Hematopoietic multipotent progenitor cell treated with erythropoietin and hydrocortisone succinate and interleukin-3 and kit ligand, for 4 days (in vitro differentiated cells): Measurements from ENCODE around the gene ADAP2.
"Not testable (repeated sequence)": the region's sequence is repeated elsewhere in the genome, so short reads cannot be mapped to it uniquely, and the experiment has no call there.

Experiments
- DNase-seq: peaks from one replicate; pipeline ENCODE4 v3.0.0-alpha.2; 2015

ADAP2 gene, protein sequence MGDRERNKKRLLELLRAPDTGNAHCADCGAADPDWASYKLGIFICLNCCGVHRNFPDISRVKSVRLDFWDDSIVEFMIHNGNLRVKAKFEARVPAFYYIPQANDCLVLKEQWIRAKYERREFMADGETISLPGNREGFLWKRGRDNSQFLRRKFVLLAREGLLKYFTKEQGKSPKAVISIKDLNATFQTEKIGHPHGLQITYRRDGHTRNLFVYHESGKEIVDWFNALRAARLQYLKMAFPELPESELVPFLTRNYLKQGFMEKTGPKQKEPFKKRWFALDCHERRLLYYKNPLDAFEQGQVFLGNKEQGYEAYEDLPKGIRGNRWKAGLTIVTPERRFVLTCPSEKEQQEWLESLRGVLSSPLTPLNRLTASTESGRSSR

DNA sequence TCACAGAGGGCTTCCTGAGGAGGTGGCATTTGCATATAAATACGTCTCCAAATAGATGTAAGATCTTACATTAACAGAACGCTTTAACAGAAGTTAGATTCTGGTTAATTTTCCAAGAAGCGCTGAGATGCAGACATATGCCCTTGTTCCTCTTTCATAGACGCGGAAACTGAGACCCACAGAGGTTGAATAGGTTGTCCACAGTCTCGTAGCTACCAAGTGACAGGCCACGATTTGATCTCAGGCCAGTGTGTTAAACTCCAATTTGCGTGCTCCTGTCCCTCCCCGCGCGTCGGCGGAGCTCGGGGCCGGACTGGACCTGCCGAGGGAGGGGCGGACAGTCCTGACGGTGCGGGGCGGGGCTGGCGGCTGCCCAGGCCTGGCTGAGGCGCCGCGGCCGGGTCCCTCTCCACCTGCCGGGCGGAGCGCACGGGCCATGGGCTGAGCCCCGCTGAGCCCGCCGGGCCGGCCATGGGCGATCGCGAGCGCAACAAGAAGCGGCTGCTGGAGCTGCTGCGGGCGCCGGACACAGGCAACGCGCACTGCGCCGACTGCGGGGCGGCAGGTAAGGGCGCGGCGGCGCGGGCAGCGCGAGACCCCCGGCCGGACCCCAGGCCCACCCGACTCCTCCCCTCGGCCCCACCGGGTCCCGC, at the start of gene ADAP2:
TSS of gene ADAP2 (plus strand) at position 402 of the 653 bp plus-strand sequence. CDS start at position 472, 70 bp downstream.
- DNase-seq, result peak; percentile 63

DNA sequence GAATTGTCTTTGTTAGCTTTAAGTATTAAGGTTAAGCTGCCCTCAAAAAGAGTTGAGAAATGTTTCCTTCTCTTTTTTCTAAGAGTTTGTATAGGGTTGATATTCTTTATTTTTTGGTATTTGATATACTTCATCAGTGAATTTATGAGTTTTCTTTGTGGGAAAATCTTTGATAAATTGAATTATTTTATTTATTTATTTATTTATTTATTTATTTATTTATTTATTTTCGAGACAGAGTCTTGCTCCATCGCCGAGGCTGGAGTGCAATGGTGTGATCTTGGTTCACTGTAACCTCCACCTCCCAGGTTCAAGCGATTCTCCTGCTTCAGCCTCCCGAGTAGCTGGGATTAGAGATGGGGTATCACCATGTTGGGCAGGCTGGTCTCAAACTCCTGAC, 35.6 kb upstream of the ADAP2 start:
- DNase-seq, result no peak

DNA sequence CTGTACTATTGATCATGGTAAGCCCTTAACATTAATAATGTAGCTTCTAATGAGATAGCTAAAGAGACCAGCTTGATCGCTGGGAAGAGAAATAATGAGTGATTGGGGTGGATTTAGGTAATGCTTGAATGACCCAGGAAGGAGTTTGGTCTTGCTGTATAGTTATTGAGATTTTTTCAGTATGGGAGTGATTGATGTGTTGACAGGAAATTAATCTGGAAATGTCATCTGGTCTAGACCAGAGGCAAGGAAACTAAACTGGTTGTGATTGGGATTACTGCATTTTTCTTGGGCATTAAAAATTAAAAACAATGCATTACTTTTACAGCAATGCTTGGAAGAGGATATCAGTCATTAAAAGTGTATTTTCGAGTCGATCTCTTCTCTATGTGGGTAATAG, 27.5 kb upstream of the ADAP2 start:
- no peak for DNase-seq

DNA sequence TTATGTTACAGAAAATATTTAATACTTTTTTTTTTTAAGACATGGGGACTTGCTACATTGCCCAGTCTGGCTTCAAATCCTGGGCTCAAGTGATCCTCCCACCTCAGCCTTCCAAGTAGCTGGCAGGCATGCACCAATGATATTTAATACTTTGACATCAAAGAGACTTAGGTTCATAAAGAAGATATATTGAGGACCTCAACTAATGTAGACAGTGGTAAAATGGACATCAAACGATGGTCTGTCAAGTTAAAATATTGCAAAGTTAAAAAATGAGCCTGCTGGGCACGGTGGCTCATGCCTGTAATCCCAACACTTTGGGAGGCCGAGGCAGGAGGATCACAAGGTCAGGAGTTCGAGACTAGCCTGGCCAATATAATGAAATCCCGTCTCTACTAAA, 24.4 kb upstream of the ADAP2 start:
- no peak for DNase-seq

DNA sequence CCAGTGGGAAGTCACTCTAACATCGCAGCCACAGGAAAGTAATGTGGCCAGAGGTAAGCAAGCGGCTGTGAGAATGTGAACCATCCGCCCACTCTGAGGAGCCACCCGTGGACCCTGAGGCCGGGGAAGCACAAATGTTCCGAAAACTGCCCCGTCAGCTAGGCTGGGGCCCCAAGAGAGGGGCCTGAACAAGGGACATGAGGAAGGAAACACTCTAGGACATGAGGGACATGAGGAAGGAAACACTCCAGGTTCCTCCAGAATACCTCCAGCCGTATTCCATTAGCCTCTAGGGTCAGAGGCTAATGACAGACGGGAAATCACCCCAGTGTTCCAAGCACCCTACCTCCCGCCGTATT, 16.0 kb upstream of the ADAP2 start:
- peak; percentile 27 for DNase-seq

DNA sequence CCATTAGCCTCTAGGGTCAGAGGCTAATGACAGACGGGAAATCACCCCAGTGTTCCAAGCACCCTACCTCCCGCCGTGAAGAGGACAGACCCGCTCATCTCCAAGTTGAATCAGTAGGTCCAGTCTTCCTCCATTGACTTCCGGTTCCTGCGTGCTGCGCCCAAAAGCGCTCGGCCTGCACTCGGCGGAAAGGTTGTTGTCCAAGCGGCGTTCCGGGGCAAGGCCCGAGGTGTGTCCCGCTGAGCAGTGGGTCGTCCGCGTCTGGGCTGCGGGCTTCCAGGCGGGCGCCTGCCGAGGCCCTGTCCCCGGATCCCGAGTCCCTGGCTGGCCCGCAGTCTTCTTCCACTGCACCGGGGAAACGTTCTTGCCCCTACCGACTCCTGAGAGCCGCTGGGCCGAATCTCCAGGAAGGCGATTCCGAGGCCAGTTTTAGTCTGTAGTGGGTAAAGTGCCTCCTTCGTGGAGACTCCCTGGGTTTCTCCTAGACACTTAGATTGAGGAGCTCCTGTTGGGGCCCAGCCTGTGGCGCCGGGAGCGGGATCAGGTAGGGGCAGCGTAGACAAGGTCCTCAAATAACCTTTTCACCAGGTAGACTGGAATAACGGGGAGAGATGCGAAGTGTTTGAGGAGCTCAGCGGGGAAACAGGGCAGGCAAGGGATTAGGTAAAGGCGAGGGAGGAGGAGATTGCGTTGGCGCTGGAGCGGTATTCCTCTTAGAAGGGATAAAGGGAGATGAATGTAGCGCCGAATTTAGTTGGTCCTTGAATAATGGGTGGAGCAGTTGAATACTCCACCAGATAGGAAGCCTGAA, 15.4 kb upstream of the ADAP2 start, which contains the start of gene TEFM:
TSS of gene TEFM (minus strand) at position 138 of the 811 bp plus-strand sequence. CDS start at position 98, 40 bp downstream.
- peak; percentile 95 for DNase-seq

DNA sequence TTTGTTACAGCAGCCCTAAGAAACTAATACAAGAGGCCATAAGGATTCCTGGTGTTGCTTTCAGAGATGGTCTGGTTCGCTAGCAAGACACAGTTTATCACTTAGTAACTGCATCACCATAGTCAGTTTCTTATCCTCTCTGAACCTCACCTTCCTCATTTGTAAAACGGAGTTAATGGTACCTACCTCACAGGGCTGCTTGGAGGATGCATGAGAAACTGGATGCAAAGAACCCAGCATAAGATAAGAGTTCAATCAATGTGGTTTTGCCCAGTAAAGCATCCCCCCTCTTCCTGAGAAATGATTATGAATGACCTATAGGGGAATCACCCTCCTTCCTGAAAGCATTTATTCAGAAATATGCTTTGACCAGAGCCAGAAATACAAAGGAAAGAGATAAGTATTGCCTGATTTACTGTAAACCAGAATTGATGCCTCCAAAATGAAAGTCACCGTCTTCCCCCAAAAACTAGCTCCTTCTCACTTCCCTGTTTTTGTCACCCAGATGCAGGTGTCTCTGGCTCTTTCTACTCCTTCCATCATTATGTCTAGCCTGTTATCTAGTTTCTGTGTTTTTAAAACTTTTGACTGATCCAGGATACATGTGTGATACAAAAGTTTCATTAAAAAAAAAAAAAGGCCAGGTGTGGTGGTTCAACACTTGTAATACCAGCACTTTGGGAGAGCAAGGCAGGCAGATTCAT, 12.9 kb upstream of the ADAP2 start:
- no peak for DNase-seq

DNA sequence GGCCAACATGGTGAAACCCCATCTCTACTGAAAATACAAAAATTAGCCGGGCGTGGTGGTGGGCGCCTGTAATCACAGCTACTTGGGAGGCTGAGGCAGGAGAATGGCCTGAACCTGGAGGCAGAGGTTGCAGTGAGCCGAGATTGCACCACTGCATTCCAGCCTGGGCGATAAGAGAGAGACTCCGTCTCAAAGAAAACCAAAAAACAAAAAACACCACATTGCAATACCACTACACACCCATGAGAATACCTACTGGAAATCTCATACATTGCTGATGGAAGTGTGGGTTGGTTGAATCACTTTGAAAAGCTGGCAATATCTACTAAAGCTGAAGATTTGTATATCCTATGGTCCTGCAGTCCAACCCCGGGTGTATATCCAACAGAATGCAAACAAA, 11.6 kb upstream of the ADAP2 start:
- DNase-seq, result not testable (repeated sequence)

DNA sequence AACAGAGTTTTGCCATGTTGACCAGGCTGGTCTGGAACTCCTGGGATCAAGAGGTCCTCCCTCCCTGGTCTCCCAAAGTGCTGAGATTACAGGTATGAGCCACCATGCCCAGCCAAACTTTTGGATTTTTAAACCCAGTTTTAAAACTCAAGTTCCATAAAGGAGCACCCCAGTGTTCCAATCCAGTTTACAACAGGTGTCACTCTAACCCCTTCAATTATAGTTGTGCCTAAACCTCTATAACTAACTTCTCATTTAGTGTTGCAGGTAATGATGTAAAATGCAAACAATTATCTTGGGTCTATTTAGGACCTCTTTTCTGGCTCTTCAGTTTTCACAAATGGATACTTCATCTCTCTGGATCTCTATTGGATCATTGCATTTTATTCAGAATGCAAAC, 7.8 kb upstream of the ADAP2 start:
- DNase-seq, result no peak

DNA sequence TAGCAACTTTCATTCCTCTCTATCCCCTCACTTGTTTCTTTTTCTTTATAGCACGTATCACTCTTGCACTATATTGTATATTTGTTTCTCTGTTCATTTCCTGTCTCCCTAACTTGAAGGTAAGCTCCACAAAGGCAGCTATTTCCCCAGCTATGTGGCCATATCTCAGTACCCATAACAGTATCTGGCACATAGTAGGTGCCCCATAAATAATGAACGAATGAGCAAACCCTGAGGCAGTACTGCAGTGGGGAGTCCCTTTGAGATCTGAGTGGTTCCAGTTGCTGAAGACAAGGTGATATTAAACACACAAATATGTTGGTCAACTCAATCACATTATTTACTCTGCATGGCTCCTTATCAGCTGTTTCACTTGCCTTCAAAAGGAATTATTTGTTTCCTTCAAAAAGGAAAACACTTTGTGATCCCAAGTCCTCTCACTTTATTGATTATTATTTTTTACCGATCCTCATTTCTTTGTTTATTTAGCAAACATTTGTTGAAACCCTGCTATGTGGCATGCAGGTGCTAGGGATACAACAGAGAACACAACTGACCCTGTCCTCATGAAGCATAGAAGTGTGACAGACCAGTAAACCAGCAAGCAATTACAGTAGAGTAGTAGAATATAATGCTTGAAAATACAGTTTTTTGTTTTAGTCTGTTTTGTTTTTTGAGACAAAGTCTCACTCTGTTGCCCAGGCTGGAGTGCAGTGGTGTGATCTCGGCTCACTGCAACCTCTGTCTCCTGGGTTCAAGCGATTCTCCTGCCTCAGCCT, 5.7 kb upstream of the ADAP2 start:
- no peak for DNase-seq

DNA sequence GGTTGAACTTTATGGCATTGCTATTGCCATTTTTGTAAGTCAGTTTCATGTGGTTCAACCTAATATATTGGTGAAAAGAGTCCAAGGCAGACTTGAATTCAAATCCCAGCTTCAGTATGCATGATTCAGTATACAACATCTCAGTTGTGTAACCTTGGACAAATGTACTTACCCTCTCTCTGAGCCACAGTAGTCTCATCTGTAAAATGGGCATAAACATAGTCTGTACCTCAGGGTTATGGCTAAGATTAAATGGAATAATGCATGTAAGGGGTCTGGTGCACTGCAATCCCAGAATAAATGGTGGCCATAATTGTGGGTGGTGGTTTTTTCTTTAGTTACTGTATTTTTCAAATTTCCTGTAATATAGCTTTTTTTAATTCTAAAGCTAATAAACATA, 4.7 kb upstream of the ADAP2 start:
- DNase-seq, result no peak

DNA sequence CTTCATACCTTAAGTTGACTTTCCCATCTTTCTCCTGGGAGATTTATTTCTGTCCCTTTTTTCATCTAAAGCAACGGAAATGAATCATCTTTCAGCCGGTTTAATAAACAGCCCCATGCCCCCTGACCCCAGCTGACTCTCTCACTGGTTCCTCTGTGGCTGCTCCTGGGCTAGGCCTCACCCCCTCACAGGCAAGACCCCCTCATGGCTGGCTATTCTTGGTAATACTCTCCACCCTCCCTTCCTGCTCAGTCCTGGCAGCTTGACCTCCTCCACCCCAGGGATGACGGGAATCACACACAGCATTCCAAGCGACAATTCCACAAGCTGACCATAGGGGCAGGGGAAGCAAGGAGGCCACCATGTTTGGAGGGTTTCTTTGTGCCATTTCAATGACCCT, 1.5 kb upstream of the ADAP2 start:
- no peak for DNase-seq

DNA sequence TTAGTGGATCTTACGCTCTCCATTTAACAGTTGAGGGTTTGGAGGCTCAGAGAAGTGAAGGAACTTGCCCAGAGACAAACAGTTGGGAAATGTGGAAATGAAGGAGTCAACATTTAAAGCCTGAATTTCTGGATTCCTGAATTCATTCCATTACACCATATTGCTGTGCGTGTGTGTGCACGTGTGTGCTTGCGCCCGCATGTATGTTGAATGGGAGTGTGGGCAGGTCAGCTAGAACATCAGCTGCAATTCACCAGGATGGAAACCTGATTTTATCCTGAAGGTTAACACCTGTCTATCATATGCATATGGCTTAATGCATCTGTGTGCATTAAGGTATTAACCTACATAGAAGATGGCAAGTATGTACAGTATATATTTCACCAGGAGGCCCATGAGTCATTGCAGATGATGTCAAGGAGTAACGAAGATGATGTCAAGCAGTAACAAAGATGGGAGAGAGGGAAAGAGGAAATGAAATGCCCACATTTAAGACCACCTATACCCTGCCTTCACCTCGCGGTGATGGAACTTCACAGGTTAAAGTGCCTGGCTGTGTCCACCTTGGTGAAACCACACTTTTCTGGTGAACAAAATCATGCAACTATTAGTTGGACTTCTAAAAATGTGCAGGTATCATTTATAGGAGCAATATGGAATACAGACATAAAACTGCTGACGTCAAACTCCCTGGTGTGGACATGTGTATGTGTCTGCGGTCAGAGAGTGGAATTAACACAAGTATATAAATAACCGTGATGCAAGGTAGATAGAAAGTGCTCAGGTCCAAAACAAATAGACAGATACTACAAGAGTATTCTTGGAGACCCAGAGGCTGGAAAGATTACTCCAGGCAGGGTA, 832 bp upstream of the ADAP2 start:
- DNase-seq, result no peak

DNA sequence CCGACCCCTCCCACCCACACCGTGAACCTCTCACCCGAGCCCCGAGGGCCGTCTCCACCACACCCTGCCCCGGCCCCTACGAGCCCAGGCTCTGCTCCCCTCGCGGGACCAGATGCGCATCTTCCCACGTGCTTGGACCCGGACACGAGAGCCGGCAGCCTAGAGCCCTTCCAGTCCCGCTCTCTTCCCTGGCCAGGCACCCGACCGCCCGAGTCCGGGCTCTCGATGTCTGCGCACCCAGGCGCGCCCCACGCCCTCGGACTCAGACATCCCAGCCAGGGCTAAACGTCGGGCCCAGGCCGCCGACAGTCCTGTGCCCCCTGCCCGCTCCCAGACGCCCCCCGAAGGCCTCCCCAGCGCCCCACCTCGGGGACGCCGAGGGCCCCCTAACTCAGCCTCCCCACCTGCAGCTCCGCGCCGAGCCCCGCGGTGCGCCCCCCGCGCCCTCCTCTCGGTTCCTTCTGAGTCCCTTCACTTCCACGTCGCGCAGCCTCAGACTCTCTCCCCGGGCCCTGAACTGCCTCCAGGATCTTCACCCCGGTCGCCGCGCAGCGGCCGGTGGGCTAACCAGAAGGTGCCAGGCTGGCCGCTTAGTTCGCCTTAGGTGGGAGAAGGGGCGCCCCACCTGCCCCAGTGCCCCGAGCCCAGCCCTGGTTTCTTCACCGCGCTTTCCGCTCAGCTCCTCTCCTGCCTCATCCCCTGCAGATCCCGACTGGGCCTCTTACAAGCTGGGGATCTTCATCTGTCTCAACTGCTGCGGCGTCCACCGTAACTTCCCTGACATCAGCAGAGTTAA, 688 bp downstream of the ADAP2 start:
- DNase-seq, result peak; percentile 18

DNA sequence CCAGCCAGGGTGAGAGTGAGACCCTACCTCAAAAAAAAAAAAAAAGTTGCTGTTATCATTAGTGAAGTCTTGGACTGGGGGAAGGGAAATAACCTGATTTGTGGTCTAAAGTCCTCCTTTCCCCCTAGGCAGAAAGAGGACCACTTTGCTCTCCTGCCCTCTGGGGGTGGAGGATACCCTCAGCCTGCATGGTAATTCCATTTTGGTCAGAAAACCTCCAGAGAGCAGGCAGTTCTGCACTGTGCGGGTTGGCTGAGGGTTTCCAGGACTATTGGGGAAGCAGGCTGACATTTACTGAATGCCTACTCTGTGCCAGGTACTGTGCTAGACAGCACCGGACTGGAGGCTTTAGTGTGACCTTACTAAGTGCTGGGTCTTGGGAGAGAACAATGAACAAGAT, 2.6 kb downstream of the ADAP2 start:
- no peak for DNase-seq

DNA sequence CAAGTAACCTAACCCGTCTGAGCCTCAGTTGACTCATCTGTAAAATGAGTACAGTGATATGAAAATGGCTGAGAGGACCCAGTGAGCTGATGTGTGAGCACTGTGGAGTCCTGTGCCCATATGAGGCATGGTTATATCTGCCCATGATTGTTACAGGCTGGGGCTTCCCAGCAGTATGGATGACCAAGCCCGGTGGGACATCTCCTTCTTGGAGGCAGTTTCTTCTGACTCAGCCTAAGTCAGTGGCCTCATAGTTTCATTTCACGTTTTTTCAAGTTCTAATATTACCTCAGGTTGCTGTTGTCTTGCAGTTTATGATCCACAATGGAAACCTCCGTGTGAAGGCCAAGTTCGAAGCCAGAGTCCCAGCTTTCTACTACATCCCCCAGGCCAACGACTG, 4.8 kb downstream of the ADAP2 start:
- DNase-seq, result no peak

DNA sequence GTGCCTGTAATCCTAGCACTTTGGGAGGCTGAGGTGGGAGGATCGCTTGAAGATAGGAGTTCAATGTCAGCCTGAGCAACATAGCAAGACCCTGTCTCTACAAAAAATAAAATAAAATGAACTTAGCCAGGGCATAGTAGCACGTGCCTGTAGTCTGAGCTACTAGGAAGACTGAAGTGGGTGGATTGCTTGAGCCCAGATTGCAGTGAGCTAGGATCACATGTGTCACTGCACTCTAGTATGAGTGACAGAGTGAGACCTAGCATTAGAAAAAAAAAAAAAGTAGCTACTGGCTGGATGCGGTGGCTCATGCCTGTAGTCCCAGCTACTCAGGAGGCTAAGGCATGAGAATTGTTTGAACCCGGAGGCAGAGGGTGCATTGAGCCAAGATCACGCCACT, 6.0 kb downstream of the ADAP2 start:
- DNase-seq, result no peak

DNA sequence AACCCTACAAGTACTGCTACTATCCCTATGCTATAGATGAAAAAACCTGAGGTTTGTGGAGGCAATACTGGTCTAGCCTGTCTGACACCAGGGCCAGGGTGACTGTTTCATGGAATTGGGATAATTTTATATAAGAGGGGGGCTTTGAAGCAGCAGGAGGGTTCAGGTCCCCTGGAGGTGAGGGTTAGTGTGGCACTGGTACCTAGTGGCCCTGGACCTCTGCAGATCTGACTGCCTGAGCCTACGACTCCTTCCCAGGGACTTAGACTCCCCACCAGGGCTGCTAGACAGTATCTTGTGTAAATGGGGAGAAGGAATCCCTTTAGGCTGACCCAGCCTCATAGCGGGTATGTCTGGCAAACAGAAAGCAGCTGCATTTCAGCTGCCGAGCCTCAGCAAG, 6.8 kb downstream of the ADAP2 start:
- no peak for DNase-seq

DNA sequence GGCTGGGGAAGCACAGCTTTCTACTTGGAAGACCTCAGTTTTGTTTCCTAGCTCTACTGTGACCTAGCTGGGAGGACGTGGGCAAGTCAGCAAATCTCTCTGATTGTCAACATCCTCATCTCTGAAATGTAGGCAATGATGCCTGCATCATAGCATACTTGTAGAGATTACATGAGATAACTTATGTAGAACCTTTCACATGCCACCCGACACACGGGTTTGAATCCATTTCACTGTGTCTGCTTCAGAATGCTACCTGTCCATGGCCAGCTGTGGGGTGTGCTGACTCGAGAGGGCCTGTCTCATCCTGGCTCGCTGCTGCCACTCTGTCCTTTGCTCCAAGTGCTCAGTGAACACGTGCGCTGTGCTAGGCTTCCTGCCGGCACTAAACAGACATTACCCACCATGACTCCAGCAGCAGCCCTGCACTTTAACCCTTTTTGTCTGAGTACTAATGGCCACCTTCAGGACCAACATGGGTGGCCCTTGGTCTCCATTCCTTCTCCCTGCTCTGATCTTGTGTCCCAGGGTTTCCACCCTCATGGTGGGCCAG, 7.4 kb downstream of the ADAP2 start:
- DNase-seq, result no peak

DNA sequence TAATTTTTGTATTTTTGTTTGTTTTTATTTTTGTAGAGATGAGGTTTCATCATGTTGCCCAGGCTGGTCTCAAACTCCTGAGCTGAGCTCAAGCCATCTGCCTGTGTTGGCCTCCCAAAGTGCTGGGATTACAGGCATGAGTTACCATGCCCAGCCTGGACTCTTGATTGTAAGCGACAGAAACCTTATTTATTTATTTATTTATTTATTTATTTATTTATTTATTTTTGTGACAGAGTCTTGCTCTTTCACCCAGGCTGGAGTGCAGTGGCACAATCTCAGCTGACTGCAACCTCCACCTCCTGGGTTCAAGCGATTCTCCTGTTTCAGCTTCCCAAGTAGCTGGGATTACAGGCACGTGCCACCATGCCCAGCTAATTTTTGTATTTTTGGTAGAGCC, 8.1 kb downstream of the ADAP2 start:
- DNase-seq, result not testable (repeated sequence)
